Neuronal stem cell (in vitro differentiated cells): ENCODE data around the gene DELE1.

ENCODE experiments used
- DNase-seq: peaks from one replicate; pipeline ENCODE4 v3.0.0-alpha.2; 2013; ENCODE audit warnings: low spot score
- H2AFZ ChIP-seq: one replicate; pipeline ENCODE4 v1.6.1; 2013; ENCODE audit warnings: mild to moderate bottlenecking, low read length, inconsistent platforms
- H2AK5ac ChIP-seq: 2 replicates; pipeline ENCODE4 v1.6.1; 2013; ENCODE audit warnings: low read depth, mild to moderate bottlenecking, inconsistent platforms, low read length, moderate library complexity, mixed read lengths
- H2BK120ac ChIP-seq: 2 replicates; pipeline ENCODE4 v1.6.1; 2013; ENCODE audit warnings: low read depth, mild to moderate bottlenecking, inconsistent platforms, low read length, moderate library complexity, mixed read lengths
- H2BK12ac ChIP-seq: one replicate; pipeline ENCODE4 v1.6.1; 2013; ENCODE audit warnings: low read length, inconsistent platforms
- H2BK15ac ChIP-seq: 2 replicates; pipeline ENCODE4 v1.6.1; 2013; ENCODE audit warnings: mild to moderate bottlenecking, low read length, inconsistent platforms, mixed read lengths
- H2BK5ac ChIP-seq: one replicate; pipeline ENCODE4 v1.6.1; 2013; ENCODE audit warnings: inconsistent platforms, mild to moderate bottlenecking, low read length, moderate library complexity
- H3K14ac ChIP-seq: one replicate; pipeline ENCODE4 v1.6.1; 2013; ENCODE audit warnings: low read length, inconsistent platforms
- H3K18ac ChIP-seq: 2 replicates; pipeline ENCODE4 v1.6.1; 2013; ENCODE audit warnings: low read length, inconsistent platforms
- H3K23ac ChIP-seq: 2 replicates; pipeline ENCODE4 v1.6.1; 2013; ENCODE audit warnings: low read depth, mild to moderate bottlenecking, mixed read lengths, low read length, inconsistent platforms; ENCODE audit not compliant: poor library complexity
- H3K27ac ChIP-seq: replicated peaks from 3 replicates; pipeline ENCODE4 v1.5.1; 2013; ENCODE audit warnings: low read length, inconsistent platforms
- H3K27me3 ChIP-seq, 3 experiments: 2 replicates each; pipeline ENCODE4 v1.6.1; 2013; ENCODE audit warnings: low read length in 3 of 3, mild to moderate bottlenecking in 2 of 3, inconsistent platforms in 1 of 3, low read depth in 1 of 3, mixed read lengths in 1 of 3, moderate library complexity in 1 of 3; ENCODE audit not compliant: control insufficient read depth in 3 of 3, insufficient read depth in 3 of 3
- H3K36me3 ChIP-seq, 2 donors: replicated peaks in 1 of 2; 2 replicates each; pipeline ENCODE4 v1.6.1; 2013; ENCODE audit warnings: low read length in 2 of 2; ENCODE audit not compliant: control insufficient read depth in 2 of 2, insufficient read depth in 2 of 2
- H3K4ac ChIP-seq: 2 replicates; pipeline ENCODE4 v1.6.1; 2013; ENCODE audit warnings: inconsistent platforms, mild to moderate bottlenecking, low read length, moderate library complexity
- H3K4me1 ChIP-seq, 2 donors: 1 replicate in 1 of 2; 2 replicates in 1 of 2; pipeline ENCODE4 v1.6.1; 2013; ENCODE audit warnings: low read length in 2 of 2, low read depth in 1 of 2; ENCODE audit not compliant: control insufficient read depth in 2 of 2, insufficient read depth in 1 of 2
- H3K4me2 ChIP-seq: one replicate; pipeline ENCODE4 v1.6.1; 2013; ENCODE audit warnings: mild to moderate bottlenecking, low read length, inconsistent platforms; ENCODE audit not compliant: insufficient read depth, poor library complexity, severe bottlenecking
- H3K4me3 ChIP-seq, 2 donors: 2 replicates each; pipeline ENCODE4 v1.5.1; 2013; ENCODE audit warnings: low read length in 2 of 2, mild to moderate bottlenecking in 2 of 2, inconsistent platforms in 1 of 2, moderate library complexity in 1 of 2
- H3K79me1 ChIP-seq: one replicate; pipeline ENCODE4 v1.6.1; 2013; ENCODE audit warnings: low read depth, mild to moderate bottlenecking, inconsistent platforms, low read length, moderate library complexity
- H3K9ac ChIP-seq: one replicate; pipeline ENCODE4 v1.6.1; 2013; ENCODE audit warnings: mild to moderate bottlenecking, low read depth, low read length, inconsistent platforms; ENCODE audit not compliant: poor library complexity
- H3K9me3 ChIP-seq, 2 donors: replicated peaks in 1 of 2; 2 replicates each; pipeline versions ENCODE3 to v1.6.1; 2013; ENCODE audit warnings: low read length in 2 of 2, mild to moderate bottlenecking in 2 of 2, inconsistent platforms in 1 of 2, low read depth in 1 of 2, mixed read lengths in 1 of 2, moderate library complexity in 1 of 2; ENCODE audit not compliant: control insufficient read depth in 2 of 2, insufficient read depth in 1 of 2
- H4K8ac ChIP-seq: one replicate; pipeline ENCODE4 v1.6.1; 2013; ENCODE audit warnings: low read depth, mild to moderate bottlenecking, inconsistent platforms, low read length, moderate library complexity
- H4K91ac ChIP-seq: one replicate; pipeline ENCODE4 v1.6.1; 2013; ENCODE audit warnings: low read length, low read depth, mild to moderate bottlenecking, inconsistent platforms; ENCODE audit not compliant: poor library complexity
- WGBS, 2 donors: extraction: QIAGEN DNeasy Blood & Tissue Kit; methylation state at CpG; one replicate each; pipeline ENCODE4 v1.1.7; 2013; ENCODE audit warnings: missing lambda C conversion rate in 2 of 2, mixed read lengths in 1 of 2; ENCODE audit not compliant: insufficient read length in 2 of 2, insufficient replicate concordance in 1 of 2; ENCODE audit errors: extremely low coverage in 2 of 2; 5-methylcytosine and 5-hydroxymethylcytosine counted together

Gene DELE1

GRCh38 chr5:141875022-141875740, 48.5 kb upstream of the DELE1 start:
- DNase-seq, result no peak
- H3K27me3 ChIP-seq, result peaks cover 0 to 8% (median 0%) of the 10 kb centered on the region in 3 experiments
- H3K27ac ChIP-seq, result no peak overlapping the region
- H3K36me3 ChIP-seq, result peaks cover 0 to 5% of the 10 kb centered on the region in 2 donors
- H2BK15ac ChIP-seq, result peak overlapping the region; percentile 97
- H2AK5ac ChIP-seq, result peak overlapping the region; percentile 98
- H3K23ac ChIP-seq, result no peak overlapping the region
- no CpG with 5 or more reads among the region's 9 CpGs for WGBS, 2 donors
- H4K91ac ChIP-seq, result no peak overlapping the region
- H3K4me2 ChIP-seq, result peak overlapping the region; percentile 99
- no peak overlapping the region for H2BK12ac ChIP-seq
- peak overlapping the region; percentile 67 for H2BK5ac ChIP-seq
- peaks cover 14% of the 10 kb centered on the region for H3K79me1 ChIP-seq
- no peak overlapping the region for H2AFZ ChIP-seq
- H3K4me1 ChIP-seq, result peaks cover 31 to 47% of the 10 kb centered on the region in 2 donors
- H3K9me3 ChIP-seq, result no peaks in the 10 kb centered on the region
- no peak overlapping the region for H3K14ac ChIP-seq
- peak overlapping the region; percentile 69 to 89 for H3K4me3 ChIP-seq
- H3K9ac ChIP-seq, result no peak overlapping the region
- H3K18ac ChIP-seq, result peak overlapping the region; percentile 68
- H4K8ac ChIP-seq, result no peak overlapping the region
- no peak overlapping the region for H3K4ac ChIP-seq
- peak overlapping the region; percentile 98 for H2BK120ac ChIP-seq

- H2AFZ ChIP-seq, result peak overlapping the region; percentile 79
- no peaks in the 10 kb centered on the region for H3K9me3 ChIP-seq
- H2BK15ac ChIP-seq, result peak overlapping the region; percentile 97
- H2BK12ac ChIP-seq, result no peak overlapping the region
- H3K18ac ChIP-seq, result peak overlapping the region; percentile 98
- H4K8ac ChIP-seq, result peak overlapping the region; percentile 66
- H3K23ac ChIP-seq, result peak overlapping the region; percentile 86
- peak overlapping the region; percentile 72 for H2BK5ac ChIP-seq
- DNase-seq, result no peak
- peak overlapping the region; percentile 69 to 89 for H3K4me3 ChIP-seq
- H3K27ac ChIP-seq, result peak overlapping the region; percentile 34
- peak overlapping the region; percentile 92 for H3K9ac ChIP-seq
- peaks cover 36 to 44% of the 10 kb centered on the region in 2 donors for H3K4me1 ChIP-seq
- H3K4ac ChIP-seq, result peak overlapping the region; percentile 37
- H3K14ac ChIP-seq, result peak overlapping the region; percentile 78
- peak overlapping the region; percentile 98 for H2BK120ac ChIP-seq
- peak overlapping the region; percentile 64 for H4K91ac ChIP-seq
- H3K79me1 ChIP-seq, result peaks cover 14% of the 10 kb centered on the region
- H2AK5ac ChIP-seq, result peak overlapping the region; percentile 98
- no CpG with 5 or more reads among the region's 65 CpGs for WGBS, 2 donors
- H3K27me3 ChIP-seq, result peaks cover 0 to 9% (median 0%) of the 10 kb centered on the region in 3 experiments
- H3K4me2 ChIP-seq, result peak overlapping the region; percentile 99
- H3K36me3 ChIP-seq, result peaks cover 0 to under 1% of the 10 kb centered on the region in 2 donors
Observed at GRCh38 chr5:141875795-141876627, 47.7 kb upstream of the DELE1 start.

- Histone ChIP-seq H2BK15ac (peak overlapping the region; percentile 97), H2AK5ac (peak overlapping the region; percentile 98), H4K8ac (no peak overlapping the region), H3K9ac (peak overlapping the region; percentile 92), H3K4me3 (peak overlapping the region; percentile 69 to 89), H2BK12ac (peak overlapping the region; percentile 80), H2BK5ac (peak overlapping the region; percentile 72), H2AFZ (peak overlapping the region; percentile 79), H3K79me1 (peaks cover 12% of the 10 kb centered on the region), H3K4me2 (peak overlapping the region; percentile 99), H3K36me3 (no peaks in the 10 kb centered on the region), H3K27me3 (peaks cover 0 to 9% (median 0%) of the 10 kb centered on the region in 3 experiments), H3K4ac (no peak overlapping the region), H3K14ac (peak overlapping the region; percentile 78), H3K9me3 (no peaks in the 10 kb centered on the region), H3K4me1 (peaks cover 44% of the 10 kb centered on the region in 2 donors), H3K18ac (peak overlapping the region; percentile 98), H2BK120ac (peak overlapping the region; percentile 98), H3K27ac (no peak overlapping the region), H3K23ac (peak overlapping the region; percentile 86), H4K91ac (peak overlapping the region; percentile 64)
- DNase-seq, result no peak
- WGBS, 2 donors, result no CpG with 5 or more reads among the region's 42 CpGs
Observed at GRCh38 chr5:141876628-141877355, 46.9 kb upstream of the DELE1 start.
